ENCODE results near the gene MOB2. TPM values are rescaled to one million over a fixed set of nuclear protein-coding genes. Genes with fewer than 3 reads are reported as not detected.

The MOB2 gene
- total RNA-seq, 1 experiment from 2014 or later = 22.7 TPM

GRCh38 chr11:1522081-1522424 lies 35.5 kb upstream of the MOB2 start:
- DNase-seq = no peak
- no peak overlapping the region for H2BK12ac ChIP-seq (ENCODE audit: insufficient read length, low read depth, low read length)
- no peak overlapping the region for H2BK120ac ChIP-seq (ENCODE audit: low read depth, low read length, poor library complexity, severe bottlenecking)
- no peak overlapping the region for H2AK5ac ChIP-seq (ENCODE audit: insufficient read length, low read length)
- H4K8ac ChIP-seq (replicated peaks; ENCODE audit: insufficient read length, low read depth, low read length) = no peak overlapping the region
- no peak overlapping the region for H3K9ac ChIP-seq (ENCODE audit: extremely low read depth, insufficient read length, low read length)
- Mint-ChIP-seq H3K36me3 (ENCODE audit: insufficient read depth in 1 of 3, low read depth in 3 of 3) (no peaks in the 10 kb centered on the region), H3K4me3 (no peak overlapping the region), H3K9me3 (no peaks in the 10 kb centered on the region), H3K27me3 (ENCODE audit: low read depth) (no peaks in the 10 kb centered on the region), H3K27ac (no peak overlapping the region), H3K4me1 (peaks cover 3 to 11% of the 10 kb centered on the region in 2 experiments; a peak in 3 of 4 replicates)
- no peak overlapping the region; the same call in 1 of the 2 replicates for H3K14ac ChIP-seq (ENCODE audit: insufficient read depth, low read length)
- no peak overlapping the region for H4K5ac ChIP-seq (ENCODE audit: insufficient read length, low read depth, low read length)
- TF ChIP-seq, protein P1, sequence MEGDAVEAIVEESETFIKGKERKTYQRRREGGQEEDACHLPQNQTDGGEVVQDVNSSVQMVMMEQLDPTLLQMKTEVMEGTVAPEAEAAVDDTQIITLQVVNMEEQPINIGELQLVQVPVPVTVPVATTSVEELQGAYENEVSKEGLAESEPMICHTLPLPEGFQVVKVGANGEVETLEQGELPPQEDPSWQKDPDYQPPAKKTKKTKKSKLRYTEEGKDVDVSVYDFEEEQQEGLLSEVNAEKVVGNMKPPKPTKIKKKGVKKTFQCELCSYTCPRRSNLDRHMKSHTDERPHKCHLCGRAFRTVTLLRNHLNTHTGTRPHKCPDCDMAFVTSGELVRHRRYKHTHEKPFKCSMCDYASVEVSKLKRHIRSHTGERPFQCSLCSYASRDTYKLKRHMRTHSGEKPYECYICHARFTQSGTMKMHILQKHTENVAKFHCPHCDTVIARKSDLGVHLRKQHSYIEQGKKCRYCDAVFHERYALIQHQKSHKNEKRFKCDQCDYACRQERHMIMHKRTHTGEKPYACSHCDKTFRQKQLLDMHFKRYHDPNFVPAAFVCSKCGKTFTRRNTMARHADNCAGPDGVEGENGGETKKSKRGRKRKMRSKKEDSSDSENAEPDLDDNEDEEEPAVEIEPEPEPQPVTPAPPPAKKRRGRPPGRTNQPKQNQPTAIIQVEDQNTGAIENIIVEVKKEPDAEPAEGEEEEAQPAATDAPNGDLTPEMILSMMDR (conservative IDR thresholded peaks at IDR 0.05) = no peak
- H3K23ac ChIP-seq (ENCODE audit: insufficient read length, low read depth, low read length) = no peak overlapping the region
- no peaks in the 10 kb centered on the region for H3K9me3 ChIP-seq (ENCODE audit: control insufficient read depth, low read depth, low read length)
- H3K79me1 ChIP-seq (ENCODE audit: insufficient read depth, low read depth, low read length, poor library complexity, severe bottlenecking) = peaks cover 2% of the 10 kb centered on the region
- H4K91ac ChIP-seq (ENCODE audit: insufficient read length, low read depth, low read length) = no peak overlapping the region
- no peak overlapping the region for H2BK20ac ChIP-seq (ENCODE audit: low read depth, low read length, poor library complexity, severe bottlenecking)
- H3T11ph ChIP-seq (ENCODE audit: low read length) = no peak overlapping the region
- no peak overlapping the region for H3K4me2 ChIP-seq (ENCODE audit: insufficient read depth, insufficient read length, low read length)
- no peaks in the 10 kb centered on the region for H3K79me2 ChIP-seq (ENCODE audit: insufficient read depth, low read length)
- no peak overlapping the region for H3K56ac ChIP-seq (ENCODE audit: insufficient read length, low read depth, low read length)
- H3K27ac ChIP-seq (ENCODE audit: insufficient read length, low read depth, low read length) = no peak overlapping the region
- WGBS (ENCODE audit: extremely low coverage, insufficient read length, low lambda C conversion rate) = no CpG with 5 or more reads among the region's 8 CpGs
- no peak overlapping the region for H3K4ac ChIP-seq (ENCODE audit: low read depth, low read length)
- 0 out of 2 replicates have a peak, but pooled peaks cover 1% of the 10 kb centered on the region for H3K27me3 ChIP-seq (ENCODE audit: insufficient read depth, low read length)
- H2BK5ac ChIP-seq (ENCODE audit: insufficient read length, low read length) = no peak overlapping the region
- no peak overlapping the region for H3K18ac ChIP-seq (ENCODE audit: insufficient read length, low read depth, low read length)
- no peaks in the 10 kb centered on the region for H4K20me1 ChIP-seq (ENCODE audit: control insufficient read depth, insufficient read depth, insufficient read length)
- no peaks in the 10 kb centered on the region for H3K23me2 ChIP-seq (ENCODE audit: insufficient read length, low read depth, low read length, poor library complexity, severe bottlenecking)
- H2BK15ac ChIP-seq (ENCODE audit: low read depth, low read length) = no peak overlapping the region
- H2AFZ ChIP-seq (ENCODE audit: low read length) = no peak overlapping the region
- no peaks in the 10 kb centered on the region for H3K4me1 ChIP-seq (ENCODE audit: insufficient read depth, low read length)
